PC-3 (cell line): ENCODE measurements around the gene VSTM2L. TPM values are rescaled to one million over a fixed set of nuclear protein-coding genes. Genes with fewer than 3 reads are reported as not detected.
A peak's percentile ranks its signal among the peaks of the same experiment; 100 is the strongest.
"Not testable (repeated sequence)": the region's sequence is repeated elsewhere in the genome, so short reads cannot be mapped to it uniquely, and the experiment has no call there.

Source experiments
- ATAC-seq: fragments of 200-7000 bp; cut with Tn5 transposase; 2 replicates; pipeline ENCODE4 v1.9.1; 2020; ENCODE audit warnings: mild to moderate bottlenecking, moderate library complexity
- BruUV-seq: library from RNA; stranded (reverse); fragments of 400-500 nt; replicated peaks from 2 replicates; lab custom pipeline; 2021; lab: Mats Ljungman, UMichigan
- CTCF ChIA-PET: fragments of 300-600 bp; sonication (Branson Sonifier 250); formaldehyde crosslinking; loops from one replicate; lab custom pipeline; 2022; ENCODE audit warnings: antibody characterized with exemption; lab: Charles Lee
- POLR2A ChIA-PET: fragments of 300-600 bp; sonication (Branson Sonifier 250); formaldehyde crosslinking; loops from one replicate; lab custom pipeline; 2022; ENCODE audit warnings: antibody characterized with exemption; ENCODE audit not compliant: unreplicated experiment; lab: Charles Lee
- DNase-seq: peaks from one replicate; pipeline ENCODE4 v3.0.0-alpha.2; 2015
- H2AFZ ChIP-seq: fragments of 300-600 bp; sonication (generic); 2 replicates; pipeline ENCODE4 v1.6.0; 2016; ENCODE audit warnings: antibody characterized with exemption, low read length
- H3F3A ChIP-seq: fragments of 300-600 bp; sonication (generic); one replicate; pipeline ENCODE4 v1.6.0; 2017; ENCODE audit warnings: antibody characterized with exemption, low read length, control low read depth, mild to moderate bottlenecking; ENCODE audit not compliant: unreplicated experiment
- H3K27ac ChIP-seq: fragments of 300-600 bp; sonication (generic); 2 replicates; pipeline ENCODE4 v1.5.1; 2016; ENCODE audit warnings: mild to moderate bottlenecking, low read length
- H3K27me3 ChIP-seq: fragments of 300-600 bp; sonication (generic); 2 replicates; pipeline ENCODE4 v1.6.1; 2016; ENCODE audit warnings: low read length, mixed read lengths
- H3K36me3 ChIP-seq: fragments of 300-600 bp; sonication (generic); 2 replicates; pipeline ENCODE4 v1.6.1; 2016; ENCODE audit warnings: low read depth, mixed run types, low read length, mixed read lengths
- H3K4me1 ChIP-seq: fragments of 300-600 bp; sonication (generic); 2 replicates; pipeline ENCODE4 v1.5.1; 2016; ENCODE audit warnings: low read length; ENCODE audit not compliant: insufficient read depth
- H3K4me2 ChIP-seq: fragments of 300-600 bp; sonication (generic); 2 replicates; pipeline ENCODE4 v1.6.0; 2016; ENCODE audit warnings: low read length
- H3K4me3 ChIP-seq: fragments of 300-600 bp; sonication (generic); 2 replicates; pipeline ENCODE4 v1.5.1; 2016; ENCODE audit warnings: mild to moderate bottlenecking, low read length, mixed read lengths
- H3K79me2 ChIP-seq: fragments of 300-600 bp; sonication (generic); 2 replicates; pipeline ENCODE4 v1.6.1; 2017; ENCODE audit warnings: low read length, mixed read lengths
- H3K9ac ChIP-seq: fragments of 300-600 bp; sonication (generic); 2 replicates; pipeline ENCODE4 v1.6.0; 2016; ENCODE audit warnings: mild to moderate bottlenecking, low read length
- H3K9me2 ChIP-seq: fragments of 300-600 bp; sonication (generic); replicated peaks from 2 replicates; pipeline ENCODE4 v1.6.1; 2016; ENCODE audit warnings: mixed run types, low read length, mixed read lengths
- H3K9me3 ChIP-seq: fragments of 300-600 bp; sonication (generic); 2 replicates; pipeline ENCODE4 v1.6.1; 2016; ENCODE audit warnings: low read length, mixed read lengths
- H4K20me1 ChIP-seq: fragments of 300-600 bp; sonication (generic); 2 replicates; pipeline ENCODE4 v1.6.1; 2016; ENCODE audit warnings: low read length, mixed read lengths
- EZH2 ChIP-seq: fragments of 300-600 bp; sonication (generic); IDR thresholded peaks from one replicate; pipeline ENCODE4 v1.6.1; 2017; ENCODE audit warnings: antibody characterized with exemption, mild to moderate bottlenecking, low read length; ENCODE audit not compliant: unreplicated experiment
- EZH2phosphoT487 ChIP-seq: fragments of 300-600 bp; sonication (generic); IDR thresholded peaks from 2 replicates; pipeline ENCODE4 v1.6.1; 2018; ENCODE audit warnings: mild to moderate bottlenecking, antibody characterized with exemption, low read length, borderline replicate concordance
- intact Hi-C: fragments of 100-400 bp; cut with micrococcal nuclease; formaldehyde crosslinking; loops from 2 replicates; pipeline ENCODE4 v1.9.0; 2023
- total RNA-seq: library from RNA; depleted of rRNA; stranded (reverse); fragments of >200 nt; gene quantifications from 2 replicates; pipeline ENCODE4 v1.2.3, GENCODE V29; 2014
- TF ChIP-seq, protein P1 (sequence below): fragments of 300-600 bp; sonication (generic); conservative IDR thresholded peaks from 2 replicates; pipeline ENCODE4 v1.5.1; 2017; ENCODE audit warnings: antibody characterized with exemption, low read depth, mild to moderate bottlenecking, low read length

Gene VSTM2L
- total RNA-seq, 1 experiment from 2014 or later: 45.8 TPM

DNA sequence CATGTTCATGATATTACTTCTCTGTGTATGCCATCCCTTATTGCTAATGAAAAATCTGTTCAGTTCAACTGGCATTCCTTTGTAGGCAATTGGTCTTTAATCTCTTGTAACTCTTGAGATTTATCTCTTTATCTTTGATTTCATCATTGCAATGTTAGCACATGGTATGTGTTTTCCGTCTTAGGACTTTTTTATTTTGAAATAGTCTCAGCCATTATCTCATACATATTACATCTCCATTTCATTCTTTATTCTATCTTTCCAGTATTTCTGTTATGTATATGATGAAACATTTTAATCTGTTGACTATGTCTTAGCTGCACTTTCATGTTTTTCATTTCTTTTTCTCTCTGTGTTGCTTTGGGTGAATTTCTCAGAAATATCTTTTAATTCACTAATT, 58.1 kb downstream of the VSTM2L start:
- BruUV-seq: no TSS peak
- Histone ChIP-seq H3K36me3 (no peaks in the 10 kb centered on the region), H4K20me1 (no peaks in the 10 kb centered on the region), H3K4me1 (peaks cover 7% of the 10 kb centered on the region), H3K4me3 (no peak overlapping the region), H3F3A (no peaks in the 10 kb centered on the region), H3K9ac (no peak overlapping the region), H3K4me2 (no peak overlapping the region), H3K27me3 (no peaks in the 10 kb centered on the region), H2AFZ (no peak overlapping the region), H3K79me2 (no peaks in the 10 kb centered on the region), H3K9me3 (no peaks in the 10 kb centered on the region), H3K9me2 (no peaks in the 10 kb centered on the region), H3K27ac (no peak overlapping the region)
- ChIA-PET CTCF (no interaction called here), POLR2A (no interaction called here)
- intact Hi-C loops: no loop called here
- TF ChIP-seq EZH2phosphoT487: no peak
- no peak for TF ChIP-seq EZH2
- TF ChIP-seq, protein P1, sequence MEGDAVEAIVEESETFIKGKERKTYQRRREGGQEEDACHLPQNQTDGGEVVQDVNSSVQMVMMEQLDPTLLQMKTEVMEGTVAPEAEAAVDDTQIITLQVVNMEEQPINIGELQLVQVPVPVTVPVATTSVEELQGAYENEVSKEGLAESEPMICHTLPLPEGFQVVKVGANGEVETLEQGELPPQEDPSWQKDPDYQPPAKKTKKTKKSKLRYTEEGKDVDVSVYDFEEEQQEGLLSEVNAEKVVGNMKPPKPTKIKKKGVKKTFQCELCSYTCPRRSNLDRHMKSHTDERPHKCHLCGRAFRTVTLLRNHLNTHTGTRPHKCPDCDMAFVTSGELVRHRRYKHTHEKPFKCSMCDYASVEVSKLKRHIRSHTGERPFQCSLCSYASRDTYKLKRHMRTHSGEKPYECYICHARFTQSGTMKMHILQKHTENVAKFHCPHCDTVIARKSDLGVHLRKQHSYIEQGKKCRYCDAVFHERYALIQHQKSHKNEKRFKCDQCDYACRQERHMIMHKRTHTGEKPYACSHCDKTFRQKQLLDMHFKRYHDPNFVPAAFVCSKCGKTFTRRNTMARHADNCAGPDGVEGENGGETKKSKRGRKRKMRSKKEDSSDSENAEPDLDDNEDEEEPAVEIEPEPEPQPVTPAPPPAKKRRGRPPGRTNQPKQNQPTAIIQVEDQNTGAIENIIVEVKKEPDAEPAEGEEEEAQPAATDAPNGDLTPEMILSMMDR: no peak
- no peak for ATAC-seq
- no peak for DNase-seq

DNA sequence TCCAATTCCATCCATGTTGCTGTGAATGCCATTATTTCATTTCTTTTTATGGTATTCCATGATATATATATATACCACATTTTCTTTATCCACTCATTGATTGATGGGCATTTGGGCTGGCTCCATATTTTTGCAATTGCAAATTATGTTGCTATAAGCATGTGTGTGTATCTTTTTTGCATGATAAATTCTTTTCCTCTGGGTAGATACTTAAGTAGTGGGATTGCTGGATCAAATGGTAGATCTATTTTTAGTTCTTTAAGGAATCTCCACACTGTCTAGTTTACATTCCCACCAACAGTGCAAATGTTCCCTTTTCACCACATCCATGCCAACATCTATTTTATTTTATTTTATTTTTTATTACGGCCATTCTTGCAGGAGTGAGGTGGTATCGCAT, 60.6 kb downstream of the VSTM2L start:
- H3K9me2 ChIP-seq, ATAC-seq, H3K4me2 ChIP-seq, H2AFZ ChIP-seq, H3K4me3 ChIP-seq, H3K4me1 ChIP-seq, H3K9ac ChIP-seq, H4K20me1 ChIP-seq, H3K79me2 ChIP-seq, H3K36me3 ChIP-seq, H3F3A ChIP-seq, DNase-seq, H3K27me3 ChIP-seq, POLR2A ChIA-PET, CTCF ChIA-PET, H3K27ac ChIP-seq, intact Hi-C loops, BruUV-seq, H3K9me3 ChIP-seq: not testable (repeated sequence)

DNA sequence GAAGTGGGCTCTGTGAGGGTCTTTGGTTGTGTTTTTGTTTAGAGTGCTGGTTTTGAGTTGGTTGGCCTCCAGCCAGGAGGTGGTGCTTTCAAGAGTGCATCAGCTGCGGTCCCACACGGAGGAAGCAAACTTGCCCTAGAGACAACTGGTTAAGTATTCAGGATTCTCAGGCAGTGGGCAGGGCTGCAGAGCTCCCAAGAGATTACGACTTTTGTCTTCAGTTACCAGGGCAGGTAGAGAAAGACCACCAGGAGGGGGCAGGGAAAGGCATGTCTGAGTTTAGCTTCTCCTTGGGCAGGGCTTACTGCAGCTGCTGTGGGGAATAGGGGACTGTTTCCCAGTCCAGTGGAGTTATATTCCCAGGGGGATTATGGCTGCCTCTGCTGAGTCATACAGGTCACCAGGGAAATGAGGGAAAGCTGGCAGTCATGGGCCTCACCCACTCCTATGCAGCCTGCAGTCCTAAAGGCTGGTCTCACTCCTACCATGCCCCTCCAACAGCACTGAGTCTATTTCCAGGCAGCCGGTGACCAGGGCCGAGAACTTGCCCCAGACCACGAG, 66.0 kb downstream of the VSTM2L start:
- H3K4me1 ChIP-seq: peaks cover 21% of the 10 kb centered on the region
- intact Hi-C loops: no loop called here
- CTCF ChIA-PET: no interaction called here
- H4K20me1 ChIP-seq: no peaks in the 10 kb centered on the region
- TF ChIP-seq EZH2phosphoT487: no peak
- TF ChIP-seq, protein P1: no peak
- TF ChIP-seq EZH2: no peak
- H3K9me3 ChIP-seq: no peaks in the 10 kb centered on the region
- H3K4me2 ChIP-seq: no peak overlapping the region
- BruUV-seq: no TSS peak
- H3K9me2 ChIP-seq: no peaks in the 10 kb centered on the region
- no peak overlapping the region for H3K9ac ChIP-seq
- H3F3A ChIP-seq: no peaks in the 10 kb centered on the region
- no peaks in the 10 kb centered on the region for H3K36me3 ChIP-seq
- POLR2A ChIA-PET: no interaction called here
- H2AFZ ChIP-seq: no peak overlapping the region
- no peaks in the 10 kb centered on the region for H3K79me2 ChIP-seq
- no peak overlapping the region for H3K4me3 ChIP-seq
- DNase-seq: peak; percentile 33
- peak; percentile 41 for ATAC-seq
- H3K27ac ChIP-seq: no peak overlapping the region
- no peaks in the 10 kb centered on the region for H3K27me3 ChIP-seq
